Renal pelvis (tissue), 4 donors: ENCODE data around the gene RAB31. TPM values are rescaled to one million over a fixed set of nuclear protein-coding genes. Genes with fewer than 3 reads are reported as not detected.

Experiments
- DNase-seq: peaks from one replicate; pipeline ENCODE4 v3.0.0-alpha.2; 2013
- polyA plus RNA-seq, 3 donors: library from polyadenylated mRNA; unstranded; fragments of 120-200 nt; gene quantifications; one replicate each; pipeline ENCODE4 v1.2.1, GENCODE V29; 2013; ENCODE audit not compliant: insufficient read length in 3 of 3

The RAB31 gene
- polyA plus RNA-seq, 3 donors = 22.8 to 27.5 (median 25.7) TPM

DNA sequence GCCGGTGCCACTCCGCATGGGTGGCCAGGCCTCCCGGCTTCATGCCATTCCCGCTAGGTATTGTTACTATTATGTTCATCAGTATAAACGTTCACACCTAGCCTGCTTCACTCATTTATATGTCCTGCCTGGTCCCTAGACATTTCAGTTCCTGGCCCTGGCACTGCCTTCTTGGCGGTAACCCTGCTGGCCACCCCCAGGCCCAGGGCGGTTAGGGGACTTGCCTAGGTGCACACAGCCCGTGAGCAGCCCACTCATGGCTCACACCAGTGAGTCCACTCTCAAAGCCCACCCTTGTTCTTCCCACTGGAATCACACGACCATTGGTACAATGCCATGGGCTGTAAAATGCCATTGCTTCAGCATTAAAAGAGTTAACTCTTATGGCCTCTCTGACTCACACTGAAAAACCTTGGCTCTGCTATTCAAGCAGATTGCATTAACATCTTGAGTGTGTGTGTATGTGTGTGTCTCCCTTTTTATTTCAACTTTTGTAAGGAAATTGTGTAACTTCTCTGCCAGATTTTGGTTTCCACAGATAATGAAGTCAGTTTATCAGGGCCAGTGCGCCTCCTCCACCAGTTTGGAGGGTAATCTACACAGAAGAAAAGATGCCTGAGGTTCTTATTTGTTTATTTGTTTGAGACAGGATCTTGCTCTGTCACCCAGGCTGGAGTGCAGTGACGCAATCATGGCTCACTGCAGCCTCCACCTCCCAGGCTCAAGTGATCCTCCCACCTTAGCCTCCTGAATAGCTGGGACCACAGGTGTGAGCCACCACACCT lies 74.2 kb downstream of the RAB31 start:
- no peak for DNase-seq

- no peak for DNase-seq
Observed at GRCh38 chr18:9786631-9787030, 78.5 kb downstream of the RAB31 start.

- DNase-seq = no peak
Observed at GRCh38 chr18:9787036-9787435, 78.9 kb downstream of the RAB31 start.

DNA sequence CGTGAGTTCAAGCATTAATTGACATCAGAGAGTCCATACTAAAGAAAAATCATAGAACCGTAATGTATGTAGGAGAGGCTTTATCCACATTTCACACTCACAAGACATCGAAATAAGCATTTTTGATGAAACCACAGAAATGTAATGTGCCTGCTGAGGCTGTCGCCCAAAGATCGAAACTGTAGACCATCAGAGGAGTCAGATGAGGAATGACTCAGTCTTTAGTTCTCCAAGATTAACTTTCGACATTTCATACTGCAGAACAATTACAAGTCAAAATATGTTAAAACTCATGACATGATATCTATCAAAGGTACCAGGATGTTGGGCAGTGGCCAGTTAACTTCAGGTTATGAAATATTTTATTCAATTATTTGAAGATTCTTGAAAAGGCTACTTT lies 79.6 kb downstream of the RAB31 start:
- no peak for DNase-seq

DNA sequence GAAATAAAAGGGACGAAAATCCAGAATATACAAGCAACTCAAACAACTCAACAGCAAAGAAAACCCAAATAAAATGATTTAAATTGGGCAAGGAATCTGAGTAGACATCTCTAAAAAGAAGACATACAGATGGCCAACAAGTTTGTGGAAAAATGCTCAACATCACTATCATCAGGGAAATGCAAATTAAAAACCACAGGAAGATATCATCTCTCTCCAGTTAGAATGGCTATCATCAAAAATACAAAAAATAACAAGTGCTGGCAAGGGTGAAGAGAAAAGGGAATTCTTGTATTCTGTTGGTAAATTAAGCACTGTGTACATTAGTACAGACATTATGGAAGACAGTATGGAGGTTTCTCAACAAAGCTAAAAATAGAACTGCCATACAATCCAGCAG lies 80.0 kb downstream of the RAB31 start:
- no peak for DNase-seq

DNA sequence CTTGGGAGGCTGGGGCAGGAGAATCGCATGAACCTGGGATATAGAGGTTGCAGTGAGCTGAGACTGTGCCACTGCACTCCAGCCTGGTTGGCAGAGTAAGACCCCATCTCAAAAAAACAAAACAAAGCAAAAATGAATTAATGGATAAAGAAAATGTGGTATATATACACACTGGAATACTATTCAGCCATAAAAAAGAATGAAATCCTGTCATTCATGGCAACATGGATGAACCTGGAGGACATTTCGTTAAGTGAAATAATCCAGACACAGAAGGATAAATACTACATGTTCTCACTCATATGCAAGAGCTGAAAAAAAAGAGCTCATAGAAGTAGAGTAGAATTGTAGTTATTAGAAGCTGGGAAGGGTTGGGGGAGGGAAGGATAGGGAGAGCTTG lies 80.8 kb downstream of the RAB31 start:
- no peak for DNase-seq

DNA sequence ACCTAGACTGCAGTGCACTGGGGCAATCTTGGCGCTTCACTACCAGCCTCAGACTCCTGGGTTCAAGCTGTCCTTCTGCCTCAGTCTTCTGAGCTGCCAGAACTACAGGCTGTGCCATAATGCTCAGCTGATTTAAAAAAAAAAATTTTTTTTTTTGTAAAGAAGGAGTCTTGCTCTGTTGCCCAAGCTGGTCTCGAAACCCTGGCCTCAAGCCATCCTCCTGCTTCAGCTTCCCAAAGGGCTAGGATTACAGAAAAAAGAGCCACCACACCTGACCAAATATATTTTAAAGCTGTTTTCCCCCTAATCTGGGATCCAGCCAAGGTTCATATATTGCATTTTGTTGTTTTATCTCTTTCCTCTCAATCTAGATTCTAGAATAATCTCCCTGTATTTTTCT lies 82.2 kb downstream of the RAB31 start:
- no peak for DNase-seq

- DNase-seq = no peak
Observed at GRCh38 chr18:9791991-9792390, 83.9 kb downstream of the RAB31 start.

DNA sequence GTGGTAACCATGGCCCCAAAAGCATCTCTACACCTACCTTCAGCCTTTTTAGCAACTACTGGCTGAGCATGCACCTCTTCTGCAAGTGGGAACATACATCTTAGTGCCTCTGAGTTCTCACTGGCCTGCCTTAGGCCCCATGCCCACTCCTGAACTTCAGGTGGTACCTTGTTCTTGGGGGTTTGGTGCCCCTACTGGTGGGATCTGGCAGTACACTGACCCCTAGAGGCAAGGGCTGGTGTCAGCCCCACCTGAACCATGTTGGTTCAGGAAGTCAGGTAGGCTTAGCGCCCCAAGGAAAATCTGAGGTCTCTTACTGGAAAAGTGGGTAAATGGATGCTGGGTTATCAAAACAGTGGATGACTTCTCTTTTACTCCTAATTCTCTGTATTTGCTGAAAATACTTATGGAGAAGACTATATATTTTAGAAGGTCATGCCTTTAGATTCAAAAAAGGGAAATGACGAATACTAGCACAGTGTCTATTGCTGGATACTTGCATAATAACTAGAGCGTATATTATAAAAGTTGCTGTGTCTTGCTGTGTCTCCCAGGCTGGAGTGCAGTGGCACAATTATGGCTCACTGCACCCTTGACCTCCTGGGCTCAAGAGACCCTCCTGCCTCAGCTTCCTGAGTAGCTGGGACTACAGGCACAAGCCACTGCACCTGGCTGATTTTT lies 84.6 kb downstream of the RAB31 start:
- DNase-seq = no peak

GRCh38 chr18:9796011-9796410 lies 87.9 kb downstream of the RAB31 start:
- DNase-seq = no peak

DNA sequence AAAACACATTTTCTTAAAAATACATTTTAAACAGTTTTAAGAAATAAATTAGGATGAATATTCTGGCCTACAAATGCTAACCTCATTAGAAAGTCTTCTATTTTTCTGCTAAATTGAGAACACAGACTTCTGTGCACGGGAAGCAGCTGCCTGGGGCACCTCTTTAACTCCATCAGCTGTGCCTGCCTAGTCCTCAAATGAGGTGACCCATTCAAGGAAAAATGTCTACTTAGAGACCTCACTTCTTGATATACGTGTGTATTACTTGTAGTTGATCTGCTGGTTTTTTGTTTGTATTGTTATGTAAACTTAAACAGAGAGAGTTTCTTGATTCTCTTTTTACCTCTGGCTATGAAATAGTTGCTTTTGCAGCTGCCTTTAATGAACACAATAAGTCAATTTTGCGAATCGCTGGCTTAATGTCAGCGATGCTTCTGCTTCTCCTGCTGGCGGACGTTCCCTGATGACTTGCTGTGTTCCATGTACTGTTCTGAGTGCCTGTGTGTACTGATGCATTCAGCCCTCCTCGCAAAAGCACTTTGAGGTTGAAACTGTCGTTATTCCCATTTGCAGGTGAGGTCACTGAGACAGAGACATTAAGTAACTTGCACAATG lies 88.9 kb downstream of the RAB31 start:
- DNase-seq = no peak

GRCh38 chr18:9802175-9803062 lies 94.3 kb downstream of the RAB31 start:
- no peak for DNase-seq

- no peak for DNase-seq
Observed at GRCh38 chr18:9803063-9803697, 95.1 kb downstream of the RAB31 start.

GRCh38 chr18:9803698-9804516 lies 95.8 kb downstream of the RAB31 start:
- DNase-seq = no peak

GRCh38 chr18:9804517-9805104 lies 96.5 kb downstream of the RAB31 start:
- no peak for DNase-seq

GRCh38 chr18:9806905-9807304 lies 98.8 kb downstream of the RAB31 start:
- no peak for DNase-seq

GRCh38 chr18:9808295-9809241 lies 100.5 kb downstream of the RAB31 start:
- DNase-seq = peak; percentile 43

GRCh38 chr18:9809697-9810096 lies 101.6 kb downstream of the RAB31 start:
- DNase-seq = no peak

DNA sequence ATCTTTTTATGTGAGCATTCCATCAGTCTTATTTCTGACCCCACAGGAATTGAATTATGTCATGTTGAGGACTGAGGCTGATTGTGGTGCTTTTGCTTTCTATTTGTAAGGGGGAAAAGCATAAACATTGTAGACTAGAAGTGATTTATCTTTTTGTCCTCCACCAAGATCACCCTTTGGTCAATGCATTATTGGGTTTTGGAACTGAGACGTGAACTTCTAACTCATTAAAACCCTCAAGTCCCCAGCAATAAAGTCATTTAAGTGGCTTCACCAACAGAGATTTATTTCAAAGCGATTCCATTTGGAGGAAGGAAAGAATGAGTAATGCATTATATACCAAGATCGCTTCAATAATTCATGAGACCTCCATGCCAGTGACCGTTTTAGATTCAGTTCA lies 102.2 kb downstream of the RAB31 start:
- no peak for DNase-seq
